ENCODE data around the gene TSPAN4.

TSPAN4 gene

GRCh38 chr11:871472-871871 is 28.8 kb downstream of the TSPAN4 start:
- DNase-seq = no peak
- no peaks in the 10 kb centered on the region for H3K9me3 ChIP-seq (ENCODE audit: severe bottlenecking)
- peaks cover 20% of the 10 kb centered on the region for H3K36me3 ChIP-seq
- no peak overlapping the region for H3K27ac ChIP-seq
- H3K27me3 ChIP-seq (ENCODE audit: insufficient read depth, low read depth, severe bottlenecking) = no peaks in the 10 kb centered on the region
- H3K4me3 ChIP-seq (ENCODE audit: low read depth, low read length) = no peak overlapping the region
- TF ChIP-seq CTCF (IDR thresholded peaks at IDR 0.05; ENCODE audit: low read depth, low read length) = no peak

GRCh38 chr11:872799-873198 is 30.1 kb downstream of the TSPAN4 start:
- H3K27me3 ChIP-seq (ENCODE audit: insufficient read depth, low read depth, severe bottlenecking) = no peaks in the 10 kb centered on the region
- DNase-seq = no peak
- H3K36me3 ChIP-seq = peaks cover 14% of the 10 kb centered on the region
- no peak for TF ChIP-seq CTCF (IDR thresholded peaks at IDR 0.05; ENCODE audit: low read depth, low read length)
- H3K4me3 ChIP-seq (ENCODE audit: low read depth, low read length) = no peak overlapping the region
- no peak overlapping the region for H3K27ac ChIP-seq
- H3K9me3 ChIP-seq (ENCODE audit: severe bottlenecking) = no peaks in the 10 kb centered on the region

- TF ChIP-seq CTCF (IDR thresholded peaks at IDR 0.05; ENCODE audit: low read depth, low read length) = no peak
- Histone ChIP-seq H3K9me3 (ENCODE audit: severe bottlenecking) (no peaks in the 10 kb centered on the region), H3K27ac (no peak overlapping the region), H3K36me3 (peaks cover 20% of the 10 kb centered on the region), H3K27me3 (ENCODE audit: insufficient read depth, low read depth, severe bottlenecking) (no peaks in the 10 kb centered on the region), H3K4me3 (ENCODE audit: low read depth, low read length) (no peak overlapping the region)
- DNase-seq = no peak
Observed at GRCh38 chr11:873706-874105, 31.1 kb downstream of the TSPAN4 start.

GRCh38 chr11:875203-875602 is 32.6 kb downstream of the TSPAN4 start:
- Histone ChIP-seq H3K4me3 (ENCODE audit: low read depth, low read length) (no peak overlapping the region), H3K27ac (peak overlapping the region; percentile 51), H3K9me3 (ENCODE audit: severe bottlenecking) (no peaks in the 10 kb centered on the region), H3K27me3 (ENCODE audit: insufficient read depth, low read depth, severe bottlenecking) (no peaks in the 10 kb centered on the region), H3K36me3 (peaks cover 27% of the 10 kb centered on the region)
- no peak for TF ChIP-seq CTCF (IDR thresholded peaks at IDR 0.05; ENCODE audit: low read depth, low read length)
- no peak for DNase-seq

GRCh38 chr11:875769-876301 is 33.2 kb downstream of the TSPAN4 start:
- TF ChIP-seq CTCF (IDR thresholded peaks at IDR 0.05; ENCODE audit: low read depth, low read length) = no peak
- peak overlapping the region; percentile 51 for H3K27ac ChIP-seq
- H3K27me3 ChIP-seq (ENCODE audit: insufficient read depth, low read depth, severe bottlenecking) = no peaks in the 10 kb centered on the region
- H3K9me3 ChIP-seq (ENCODE audit: severe bottlenecking) = no peaks in the 10 kb centered on the region
- H3K4me3 ChIP-seq (ENCODE audit: low read depth, low read length) = no peak overlapping the region
- no peak for DNase-seq
- peaks cover 34% of the 10 kb centered on the region for H3K36me3 ChIP-seq

- Histone ChIP-seq H3K4me3 (ENCODE audit: low read depth, low read length) (no peak overlapping the region), H3K36me3 (peaks cover 36% of the 10 kb centered on the region), H3K27me3 (ENCODE audit: insufficient read depth, low read depth, severe bottlenecking) (no peaks in the 10 kb centered on the region), H3K27ac (peak overlapping the region; percentile 51), H3K9me3 (ENCODE audit: severe bottlenecking) (no peaks in the 10 kb centered on the region)
- no peak for TF ChIP-seq CTCF (IDR thresholded peaks at IDR 0.05; ENCODE audit: low read depth, low read length)
- no peak for DNase-seq
Observed at GRCh38 chr11:876545-876944, 33.9 kb downstream of the TSPAN4 start.

All from WERI-Rb-1 (cell line).